22Rv1 (cell line): Measurements from ENCODE around the gene CPXM2.

Experiments
- CTCF ChIP-seq: fragments of 450-650 bp; IDR thresholded peaks from 2 replicates; pipeline ENCODE4 v1.5.1; 2017; ENCODE audit warnings: mild to moderate bottlenecking
- ZFX ChIP-seq: fragments of 450-650 bp; IDR thresholded peaks from 2 replicates; pipeline ENCODE4 v1.6.1; 2017; ENCODE audit warnings: antibody characterized with exemption, borderline replicate concordance

GRCh38 chr10:123715546-123715945, 176.1 kb downstream of the CPXM2 start:
- no peak for TF ChIP-seq CTCF
- TF ChIP-seq ZFX: no peak
